HepG2 (cell line): Measurements from ENCODE around the gene POP7. TPM values are rescaled to one million over a fixed set of nuclear protein-coding genes. Genes with fewer than 3 reads are reported as not detected.

ENCODE experiments used
- KLF13 ChIP-seq: sonication (generic); formaldehyde crosslinking; IDR thresholded peaks from 2 replicates; pipeline ENCODE4 v1.4.0; 2020; ENCODE audit warnings: mild to moderate bottlenecking, missing genetic modification reagents
- MLXIP ChIP-seq: sonication (generic); formaldehyde crosslinking; IDR thresholded peaks from 2 replicates; pipeline ENCODE4 v1.9.0; 2021; ENCODE audit warnings: missing genetic modification reagents, borderline replicate concordance
- RBM22 ChIP-seq: fragments of 200-400 bp; formaldehyde crosslinking; optimal IDR thresholded peaks from 2 replicates; pipeline ENCODE3; 2017; ENCODE audit warnings: mild to moderate bottlenecking, low read length, moderate library complexity
- SIX4 ChIP-seq: sonication (generic); formaldehyde crosslinking; IDR thresholded peaks from 2 replicates; pipeline ENCODE4 v1.4.0; 2020; ENCODE audit warnings: missing genetic modification reagents
- TFDP1 ChIP-seq: IDR thresholded peaks from 2 replicates; pipeline ENCODE4 v1.6.1; 2016; ENCODE audit warnings: missing compliant biosample characterization, missing genetic modification reagents, borderline replicate concordance
- ZFX ChIP-seq: sonication (generic); formaldehyde crosslinking; IDR thresholded peaks from 2 replicates; pipeline ENCODE4 v1.4.0; 2020; ENCODE audit warnings: mild to moderate bottlenecking, low read depth, missing genetic modification reagents, moderate library complexity
- ZNF318 ChIP-seq: sonication (generic); formaldehyde crosslinking; IDR thresholded peaks from 2 replicates; pipeline ENCODE4 v1.4.0; 2020; ENCODE audit warnings: mild to moderate bottlenecking, missing genetic modification reagents
- ZNF496 ChIP-seq: sonication (generic); formaldehyde crosslinking; IDR thresholded peaks from 2 replicates; pipeline ENCODE4 v1.8.1; 2023; ENCODE audit warnings: mild to moderate bottlenecking, moderate library complexity, missing genetic modification reagents; ENCODE audit not compliant: insufficient replicate concordance
- polyA plus RNA-seq, 8 experiments: library from polyadenylated mRNA; depleted of rRNA in 3 of 8; stranded (reverse) in 7 of 8; unstranded in 1 of 8; fragments of >200 nt; fragmentation: Illumina TruSeq in 4 of 8; extraction: Trizol in 4 of 8; gene quantifications; 2 replicates each; pipeline versions ENCODE4 v1.2.1 to v1.2.3, GENCODE V29; 2011 to 2016; ENCODE audit warnings: low read depth in 4 of 8, missing spikeins in 1 of 8, mixed read lengths in 1 of 8; ENCODE audit not compliant: insufficient read depth in 1 of 8
- total RNA-seq, 5 experiments: library from RNA; depleted of rRNA; stranded (reverse); fragments of >200 nt; fragmentation: Illumina TruSeq; extraction: Trizol; gene quantifications; 2 replicates each; pipeline ENCODE4 v1.2.3, GENCODE V29; 2016; ENCODE audit warnings: low read depth in 1 of 5
- TF ChIP-seq, protein P1 (sequence below): sonication (generic); formaldehyde crosslinking; IDR thresholded peaks from 2 replicates; pipeline ENCODE4 v1.9.0; 2021; ENCODE audit warnings: mild to moderate bottlenecking, missing genetic modification reagents

POP7 gene
- total and polyA plus RNA-seq, 2 of the 13 experiments (the other 11 are each of a cell fraction or from before 2014, with no cell fraction given) = 63.9 to 91.1 TPM

DNA sequence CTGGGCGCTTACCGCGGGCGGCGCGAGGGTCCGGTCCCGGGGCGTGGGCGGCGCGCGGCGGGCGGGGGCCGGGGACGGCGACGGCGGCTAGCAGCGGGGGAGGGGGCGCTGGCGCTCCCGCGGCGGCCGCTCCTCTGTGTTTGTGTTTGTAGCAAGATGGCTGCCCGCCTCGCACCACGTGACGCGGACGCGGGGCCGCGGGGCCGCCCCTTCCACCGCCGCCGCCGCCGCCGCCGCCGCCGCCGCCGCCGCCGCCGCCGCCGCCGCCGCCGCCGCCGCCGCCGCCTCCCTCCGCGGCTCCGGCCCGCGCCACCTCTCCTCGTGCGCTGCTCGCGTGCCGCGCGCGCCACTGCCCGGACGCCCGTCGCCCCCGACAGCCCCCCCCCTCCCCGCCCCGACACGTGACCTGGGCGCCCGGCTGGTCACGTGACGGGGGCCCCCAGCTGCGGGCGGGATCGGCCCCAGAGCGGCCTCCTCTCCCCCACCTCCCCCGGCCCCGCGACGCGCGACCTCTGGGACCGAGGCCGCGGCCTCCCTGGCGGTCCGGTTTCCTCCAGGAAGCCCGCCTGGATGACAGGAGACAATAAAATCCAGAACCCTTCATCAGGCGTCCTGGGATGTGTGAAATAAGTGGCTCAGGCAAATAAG lies 11.7 kb upstream of the POP7 start, which contains the start of gene GIGYF1 (continued):
- TF ChIP-seq ZNF318 (CRISPR knock-in tag) (no peak), MLXIP (CRISPR knock-in tag) (0 out of 2 replicates have a peak, but pooled peaks have one; percentile 38), ZFX (CRISPR knock-in tag) (peak; percentile 63), SIX4 (CRISPR knock-in tag) (no peak), RBM22 (no peak), KLF13 (CRISPR knock-in tag) (no peak), TFDP1 (peak; percentile 89; the same call in 1 of the 2 replicates), ZNF496 (CRISPR knock-in tag) (no peak)
- TF ChIP-seq, protein P1, sequence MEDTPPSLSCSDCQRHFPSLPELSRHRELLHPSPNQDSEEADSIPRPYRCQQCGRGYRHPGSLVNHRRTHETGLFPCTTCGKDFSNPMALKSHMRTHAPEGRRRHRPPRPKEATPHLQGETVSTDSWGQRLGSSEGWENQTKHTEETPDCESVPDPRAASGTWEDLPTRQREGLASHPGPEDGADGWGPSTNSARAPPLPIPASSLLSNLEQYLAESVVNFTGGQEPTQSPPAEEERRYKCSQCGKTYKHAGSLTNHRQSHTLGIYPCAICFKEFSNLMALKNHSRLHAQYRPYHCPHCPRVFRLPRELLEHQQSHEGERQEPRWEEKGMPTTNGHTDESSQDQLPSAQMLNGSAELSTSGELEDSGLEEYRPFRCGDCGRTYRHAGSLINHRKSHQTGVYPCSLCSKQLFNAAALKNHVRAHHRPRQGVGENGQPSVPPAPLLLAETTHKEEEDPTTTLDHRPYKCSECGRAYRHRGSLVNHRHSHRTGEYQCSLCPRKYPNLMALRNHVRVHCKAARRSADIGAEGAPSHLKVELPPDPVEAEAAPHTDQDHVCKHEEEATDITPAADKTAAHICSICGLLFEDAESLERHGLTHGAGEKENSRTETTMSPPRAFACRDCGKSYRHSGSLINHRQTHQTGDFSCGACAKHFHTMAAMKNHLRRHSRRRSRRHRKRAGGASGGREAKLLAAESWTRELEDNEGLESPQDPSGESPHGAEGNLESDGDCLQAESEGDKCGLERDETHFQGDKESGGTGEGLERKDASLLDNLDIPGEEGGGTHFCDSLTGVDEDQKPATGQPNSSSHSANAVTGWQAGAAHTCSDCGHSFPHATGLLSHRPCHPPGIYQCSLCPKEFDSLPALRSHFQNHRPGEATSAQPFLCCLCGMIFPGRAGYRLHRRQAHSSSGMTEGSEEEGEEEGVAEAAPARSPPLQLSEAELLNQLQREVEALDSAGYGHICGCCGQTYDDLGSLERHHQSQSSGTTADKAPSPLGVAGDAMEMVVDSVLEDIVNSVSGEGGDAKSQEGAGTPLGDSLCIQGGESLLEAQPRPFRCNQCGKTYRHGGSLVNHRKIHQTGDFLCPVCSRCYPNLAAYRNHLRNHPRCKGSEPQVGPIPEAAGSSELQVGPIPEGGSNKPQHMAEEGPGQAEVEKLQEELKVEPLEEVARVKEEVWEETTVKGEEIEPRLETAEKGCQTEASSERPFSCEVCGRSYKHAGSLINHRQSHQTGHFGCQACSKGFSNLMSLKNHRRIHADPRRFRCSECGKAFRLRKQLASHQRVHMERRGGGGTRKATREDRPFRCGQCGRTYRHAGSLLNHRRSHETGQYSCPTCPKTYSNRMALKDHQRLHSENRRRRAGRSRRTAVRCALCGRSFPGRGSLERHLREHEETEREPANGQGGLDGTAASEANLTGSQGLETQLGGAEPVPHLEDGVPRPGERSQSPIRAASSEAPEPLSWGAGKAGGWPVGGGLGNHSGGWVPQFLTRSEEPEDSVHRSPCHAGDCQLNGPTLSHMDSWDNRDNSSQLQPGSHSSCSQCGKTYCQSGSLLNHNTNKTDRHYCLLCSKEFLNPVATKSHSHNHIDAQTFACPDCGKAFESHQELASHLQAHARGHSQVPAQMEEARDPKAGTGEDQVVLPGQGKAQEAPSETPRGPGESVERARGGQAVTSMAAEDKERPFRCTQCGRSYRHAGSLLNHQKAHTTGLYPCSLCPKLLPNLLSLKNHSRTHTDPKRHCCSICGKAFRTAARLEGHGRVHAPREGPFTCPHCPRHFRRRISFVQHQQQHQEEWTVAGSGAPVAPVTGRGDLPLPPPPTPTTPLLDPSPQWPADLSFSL = no peak
